ENCODE results near the gene TOMM7.

DNA sequence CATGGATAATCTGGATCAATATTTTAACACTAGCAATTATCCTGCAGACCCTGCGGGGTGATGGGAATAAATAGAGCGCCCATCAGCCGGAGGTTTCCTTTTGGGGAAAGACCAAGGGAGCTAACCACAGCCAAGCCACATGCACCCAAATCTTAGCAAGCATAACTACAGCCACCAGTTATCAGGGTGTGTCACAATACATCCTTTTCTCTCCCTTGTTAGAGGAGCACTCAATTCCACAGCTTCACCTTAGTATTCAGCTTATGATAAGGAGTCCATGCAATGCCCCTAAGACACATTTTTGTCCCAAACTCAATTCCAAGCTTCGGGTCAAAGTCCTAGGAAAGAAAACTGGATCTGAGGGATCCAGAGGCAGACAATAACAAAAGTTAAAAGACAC lies 15.9 kb downstream of the TOMM7 start:
- TF ChIP-seq, protein P1, sequence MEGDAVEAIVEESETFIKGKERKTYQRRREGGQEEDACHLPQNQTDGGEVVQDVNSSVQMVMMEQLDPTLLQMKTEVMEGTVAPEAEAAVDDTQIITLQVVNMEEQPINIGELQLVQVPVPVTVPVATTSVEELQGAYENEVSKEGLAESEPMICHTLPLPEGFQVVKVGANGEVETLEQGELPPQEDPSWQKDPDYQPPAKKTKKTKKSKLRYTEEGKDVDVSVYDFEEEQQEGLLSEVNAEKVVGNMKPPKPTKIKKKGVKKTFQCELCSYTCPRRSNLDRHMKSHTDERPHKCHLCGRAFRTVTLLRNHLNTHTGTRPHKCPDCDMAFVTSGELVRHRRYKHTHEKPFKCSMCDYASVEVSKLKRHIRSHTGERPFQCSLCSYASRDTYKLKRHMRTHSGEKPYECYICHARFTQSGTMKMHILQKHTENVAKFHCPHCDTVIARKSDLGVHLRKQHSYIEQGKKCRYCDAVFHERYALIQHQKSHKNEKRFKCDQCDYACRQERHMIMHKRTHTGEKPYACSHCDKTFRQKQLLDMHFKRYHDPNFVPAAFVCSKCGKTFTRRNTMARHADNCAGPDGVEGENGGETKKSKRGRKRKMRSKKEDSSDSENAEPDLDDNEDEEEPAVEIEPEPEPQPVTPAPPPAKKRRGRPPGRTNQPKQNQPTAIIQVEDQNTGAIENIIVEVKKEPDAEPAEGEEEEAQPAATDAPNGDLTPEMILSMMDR (conservative IDR thresholded peaks at IDR 0.05; ENCODE audit: low read length), result no peak
- TF ChIP-seq EZH2phosphoT487 (IDR thresholded peaks at IDR 0.05; ENCODE audit: borderline replicate concordance), result no peak
